ENCODE data around the gene PRKAG2.

Gene PRKAG2

DNA sequence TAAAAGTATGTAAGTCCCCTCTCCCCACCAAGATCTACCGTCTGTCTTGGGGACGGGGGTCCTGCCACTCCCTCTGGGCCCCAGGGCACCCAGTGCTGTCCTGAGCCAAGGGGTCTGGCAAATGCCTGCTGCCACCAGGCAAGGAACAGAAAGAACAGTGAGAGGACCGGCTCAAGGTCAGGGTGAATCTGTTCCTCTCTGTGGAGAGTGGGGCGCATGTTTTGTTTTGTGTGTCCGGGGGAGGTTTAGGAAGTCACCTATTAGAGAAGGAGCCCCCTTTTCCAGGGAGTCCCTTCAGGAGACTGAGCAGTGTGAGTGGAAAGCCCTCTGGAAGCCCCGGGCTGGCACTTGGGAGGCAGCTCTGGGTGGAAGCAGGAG is 198.7 kb downstream of the PRKAG2 start:
- no peak for DNase-seq (ENCODE audit: low read depth)

DNA sequence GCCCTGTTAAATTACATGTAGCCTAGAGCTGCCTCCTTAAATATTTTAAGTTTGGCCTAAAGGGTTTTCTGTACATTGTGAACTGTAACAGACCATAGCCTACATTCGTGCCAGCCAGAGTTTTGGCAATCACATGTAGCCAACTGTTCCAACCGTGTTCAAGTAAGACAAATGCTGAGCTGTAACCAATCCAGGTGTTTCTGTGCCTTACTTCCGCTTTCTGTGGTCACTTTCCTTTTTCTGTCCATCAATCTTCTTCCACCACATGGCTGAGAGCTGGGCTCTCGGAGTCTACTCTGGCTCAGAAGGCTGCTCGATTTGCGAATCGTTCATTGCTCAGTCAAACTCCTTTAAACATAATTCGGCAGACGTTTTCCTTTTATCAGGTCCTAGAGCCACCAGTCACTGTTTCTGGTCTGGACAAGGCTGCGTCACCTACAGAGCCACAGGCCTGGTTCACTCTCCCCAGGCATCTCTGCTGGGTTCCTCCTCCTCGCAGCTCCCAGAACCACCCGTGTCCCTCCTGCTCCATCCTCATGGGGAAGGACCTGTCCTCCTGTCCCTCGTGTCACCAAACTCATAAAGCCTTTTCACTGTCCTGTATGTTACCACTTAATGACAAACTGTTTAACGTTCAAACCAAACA is 199.2 kb downstream of the PRKAG2 start:
- DNase-seq (ENCODE audit: low read depth) = no peak

GRCh38 chr7:151676759-151677158 is 200.2 kb downstream of the PRKAG2 start:
- DNase-seq (ENCODE audit: low read depth) = no peak

- DNase-seq (ENCODE audit: low read depth) = no peak
Measured at GRCh38 chr7:151675196-151675920, 201.6 kb downstream of the PRKAG2 start.

DNA sequence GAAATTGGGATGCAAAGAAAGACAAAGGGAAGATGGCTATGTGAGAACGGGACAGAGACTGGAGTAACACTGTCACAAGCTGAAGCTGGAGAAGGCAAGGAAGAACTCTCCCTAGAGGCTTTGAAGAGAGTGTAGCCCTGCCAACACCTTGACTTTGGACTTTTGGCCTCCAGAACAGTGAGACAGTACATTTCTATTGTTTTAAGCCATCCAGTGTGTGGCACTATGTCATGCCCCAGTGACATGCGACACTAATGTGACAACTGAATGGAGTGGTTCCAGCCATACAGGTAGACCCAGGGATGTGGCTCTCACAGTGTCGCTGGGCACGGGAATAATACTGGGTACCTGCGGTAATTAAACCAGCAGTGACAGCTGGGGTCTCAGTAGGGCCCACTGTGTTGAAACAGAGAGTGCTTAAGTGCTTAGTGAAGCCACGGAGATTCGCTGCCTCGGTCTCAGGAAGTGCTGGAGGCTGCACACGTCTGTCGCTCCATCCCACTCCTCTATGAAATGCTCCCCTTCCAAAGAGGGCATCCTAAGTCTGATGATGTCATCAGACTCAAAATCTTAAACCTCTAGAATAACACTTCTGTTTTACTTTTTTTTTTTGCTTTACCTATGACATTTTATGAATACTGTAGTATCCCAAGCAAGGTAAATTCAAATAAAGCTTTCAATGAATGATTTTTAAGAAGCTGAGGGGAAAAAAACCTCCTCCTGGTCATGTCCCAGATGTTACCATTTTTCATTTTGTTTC is 202.6 kb downstream of the PRKAG2 start:
- no peak for DNase-seq (ENCODE audit: low read depth)

DNA sequence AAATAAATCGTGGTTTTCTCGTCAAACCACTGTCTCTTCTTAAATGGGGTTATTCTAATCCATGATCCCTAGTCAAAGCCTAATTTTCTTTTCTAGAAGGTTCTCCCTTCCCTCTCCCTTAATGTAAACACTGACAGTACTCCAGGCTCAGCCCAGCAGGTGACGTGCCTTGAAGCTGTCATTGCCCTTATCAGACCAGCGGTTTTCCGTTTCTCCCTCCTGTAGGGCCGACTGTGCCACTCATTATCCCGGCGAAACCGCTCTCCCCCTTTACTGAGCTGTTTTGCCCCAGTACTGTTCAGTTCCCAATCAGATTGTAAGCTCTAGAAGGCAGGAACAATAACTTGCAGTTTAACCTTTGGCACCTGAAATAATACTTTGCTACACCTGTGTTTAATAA is 203.7 kb downstream of the PRKAG2 start:
- no peak for DNase-seq (ENCODE audit: low read depth)

- DNase-seq (ENCODE audit: low read depth) = no peak
Measured at GRCh38 chr7:151672716-151673115, 204.2 kb downstream of the PRKAG2 start.

- DNase-seq (ENCODE audit: low read depth) = no peak
Measured at GRCh38 chr7:151671514-151671913, 205.4 kb downstream of the PRKAG2 start.

- DNase-seq (ENCODE audit: low read depth) = no peak
Measured at GRCh38 chr7:151669762-151670161, 207.2 kb downstream of the PRKAG2 start.

DNA sequence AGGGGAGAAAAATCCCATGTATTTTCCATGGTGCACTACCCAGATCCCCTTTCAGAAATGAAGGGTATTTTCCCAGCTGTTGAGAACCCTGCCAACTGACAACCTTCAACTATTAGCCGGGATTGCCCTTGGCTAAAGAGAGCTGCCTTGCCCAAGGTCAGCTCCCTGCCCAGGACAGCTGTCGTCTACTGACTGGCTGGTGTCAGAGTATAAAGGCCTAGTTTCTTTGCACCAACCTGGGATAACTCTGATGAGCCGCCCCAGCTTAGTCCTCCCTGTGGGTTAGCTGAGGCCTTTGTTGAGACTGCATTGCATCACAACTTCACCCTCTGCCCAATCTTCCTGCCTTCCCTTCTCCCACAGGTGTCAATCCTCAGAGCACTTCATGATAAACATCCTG is 210.0 kb downstream of the PRKAG2 start:
- DNase-seq (ENCODE audit: low read depth) = no peak

GRCh38 chr7:151665368-151665767 is 211.5 kb downstream of the PRKAG2 start:
- DNase-seq (ENCODE audit: low read depth) = no peak

GRCh38 chr7:151664268-151664667 is 212.6 kb downstream of the PRKAG2 start:
- DNase-seq (ENCODE audit: low read depth) = no peak

DNA sequence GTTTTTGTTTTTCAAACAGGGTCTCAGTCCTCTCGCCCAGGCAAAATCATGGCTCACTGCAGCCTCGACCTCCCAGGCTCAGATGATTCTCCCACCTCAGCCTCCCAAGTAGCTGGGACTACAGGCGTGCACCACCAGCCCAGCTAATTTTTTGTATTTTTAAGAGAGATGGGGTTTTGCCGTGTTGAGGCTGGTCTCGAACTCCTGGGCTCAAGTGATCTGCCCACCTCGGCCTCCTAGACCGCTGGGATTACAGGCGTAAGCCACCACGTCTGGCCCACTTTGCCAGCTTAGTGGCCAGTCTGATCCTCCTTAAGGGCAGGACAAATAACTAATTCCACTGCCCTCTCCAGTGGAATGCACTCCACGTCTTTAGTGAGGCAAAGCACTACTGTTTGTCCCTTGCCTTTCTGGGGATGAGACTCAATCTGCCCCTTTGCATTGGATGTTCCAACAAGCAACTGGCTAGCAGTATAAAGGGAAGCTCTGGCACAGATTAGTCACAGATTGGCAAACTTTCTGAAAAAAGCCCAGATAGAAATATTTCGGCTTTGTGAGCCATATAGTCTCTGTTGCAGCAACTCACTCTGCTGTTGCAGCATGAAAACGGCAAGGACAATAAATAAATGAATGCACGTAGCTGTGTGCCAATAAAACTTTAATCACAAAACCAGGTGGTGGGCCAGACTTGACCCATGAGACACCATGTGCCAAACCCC is 213.4 kb downstream of the PRKAG2 start:
- no peak for DNase-seq (ENCODE audit: low read depth)

DNA sequence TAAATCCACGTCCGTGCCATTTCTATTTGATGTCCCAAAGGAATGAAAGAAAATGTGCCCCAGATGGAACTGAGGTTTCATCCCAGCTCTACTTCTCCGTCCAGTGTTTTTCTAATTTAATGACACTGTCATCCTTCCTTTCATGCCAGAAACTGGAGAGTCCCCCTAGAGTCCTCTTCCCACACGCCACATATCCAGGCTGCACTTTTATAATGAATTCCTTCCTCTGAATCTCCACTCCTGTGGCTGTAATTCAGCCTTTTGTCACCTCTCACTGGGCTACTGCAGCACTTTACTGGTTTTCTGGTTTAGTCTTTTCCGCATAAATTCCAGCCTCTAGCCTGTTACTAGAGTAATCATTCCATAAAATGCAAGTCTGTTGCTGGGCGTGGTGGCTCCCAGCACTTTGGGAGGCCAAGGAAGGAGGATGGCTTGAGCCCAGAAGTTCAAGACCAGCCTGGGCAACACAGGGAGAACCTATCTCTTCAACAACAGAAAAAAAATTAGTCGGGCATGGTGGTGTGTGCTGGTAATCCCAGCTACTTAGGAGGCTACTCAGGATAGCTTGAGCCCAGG is 214.6 kb downstream of the PRKAG2 start:
- no peak for DNase-seq (ENCODE audit: low read depth)

- DNase-seq (ENCODE audit: low read depth) = no peak
Measured at GRCh38 chr7:151661587-151661986, 215.3 kb downstream of the PRKAG2 start.

DNA sequence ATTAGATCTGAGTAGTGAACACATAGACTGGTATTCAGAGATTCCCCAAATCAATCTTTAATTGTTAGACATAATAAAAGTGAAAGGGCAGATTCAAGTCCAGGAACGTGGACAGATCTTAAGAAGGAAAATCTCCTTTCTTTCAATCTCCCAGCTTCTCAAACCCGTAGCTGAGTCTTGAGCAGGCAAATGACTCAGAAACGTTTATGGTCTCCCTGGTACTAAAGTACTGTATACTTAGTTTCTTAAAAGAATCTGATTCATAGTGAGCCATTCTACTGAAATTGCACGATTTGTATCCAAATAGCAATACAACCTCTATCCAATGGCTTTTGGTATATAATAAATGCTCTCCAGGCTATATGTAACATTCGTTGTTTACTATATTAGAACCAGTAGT is 216.8 kb downstream of the PRKAG2 start:
- DNase-seq (ENCODE audit: low read depth) = no peak

DNA sequence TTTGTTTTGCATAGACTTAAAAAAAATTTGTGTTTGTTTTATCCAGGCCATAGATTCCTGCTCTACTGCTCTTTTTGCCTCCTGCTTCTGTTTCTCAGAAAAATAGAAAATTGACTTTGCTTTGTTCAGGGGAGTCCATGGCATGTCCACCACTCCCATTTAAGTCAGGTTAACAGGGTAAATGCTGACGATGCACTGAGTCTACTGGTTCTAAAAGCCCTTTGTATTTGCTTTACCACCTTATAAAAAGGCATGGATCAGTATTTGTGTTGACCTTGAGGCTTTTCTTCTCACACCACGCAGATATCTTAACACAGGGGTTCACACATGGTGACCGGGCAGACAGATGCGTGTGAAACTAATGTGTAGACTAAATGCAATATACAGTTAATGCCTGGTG is 217.7 kb downstream of the PRKAG2 start:
- DNase-seq (ENCODE audit: low read depth) = no peak

- DNase-seq (ENCODE audit: low read depth) = no peak
Measured at GRCh38 chr7:151658778-151659177, 218.1 kb downstream of the PRKAG2 start.

- DNase-seq (ENCODE audit: low read depth) = no peak
Measured at GRCh38 chr7:151657173-151657572, 219.7 kb downstream of the PRKAG2 start.

GRCh38 chr7:151655555-151655954 is 221.4 kb downstream of the PRKAG2 start:
- no peak for DNase-seq (ENCODE audit: low read depth)

DNA sequence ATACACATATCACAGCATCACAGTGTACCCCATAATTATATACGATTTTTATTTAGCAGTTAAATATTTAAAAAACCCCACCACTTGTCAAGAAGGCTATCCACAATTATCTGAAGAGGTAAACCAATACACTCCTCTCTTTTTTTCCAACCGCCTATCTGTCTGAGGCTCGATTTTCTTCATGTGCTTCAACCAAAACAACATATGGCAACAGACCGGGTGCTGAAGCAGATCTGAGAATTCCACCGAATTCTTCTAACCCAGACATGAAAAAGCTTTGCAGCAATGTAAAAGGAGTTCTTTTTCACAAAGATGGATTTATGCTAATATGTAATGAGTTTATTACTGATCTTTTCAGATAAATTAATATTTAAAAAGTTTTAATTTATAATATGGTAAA is 224.8 kb downstream of the PRKAG2 start:
- DNase-seq (ENCODE audit: low read depth) = no peak

DNA sequence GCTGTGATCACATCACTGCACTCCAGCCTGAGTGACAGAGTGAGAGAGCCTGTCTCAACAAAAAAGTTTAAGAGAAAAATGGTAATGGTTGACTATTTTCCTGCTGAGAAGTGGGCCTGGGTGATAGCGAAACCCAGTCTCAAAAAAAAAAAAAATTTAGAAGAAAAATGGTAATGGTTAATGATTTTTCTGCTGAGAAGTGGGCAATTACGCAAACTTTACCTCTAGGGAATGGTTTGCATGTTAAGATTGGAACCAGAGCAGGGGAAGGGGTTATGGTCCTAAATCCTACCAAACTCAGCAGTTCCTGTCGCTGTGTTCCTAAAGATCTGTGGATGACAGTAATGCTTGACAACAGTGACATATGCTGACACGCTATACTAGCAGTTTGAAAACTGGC is 226.8 kb downstream of the PRKAG2 start:
- DNase-seq (ENCODE audit: low read depth) = no peak
